Measurements from ENCODE around the gene RTEL1.
"Not testable (repeated sequence)": the region's sequence is repeated elsewhere in the genome, so short reads cannot be mapped to it uniquely, and the experiment has no call there.

The RTEL1 gene

DNA sequence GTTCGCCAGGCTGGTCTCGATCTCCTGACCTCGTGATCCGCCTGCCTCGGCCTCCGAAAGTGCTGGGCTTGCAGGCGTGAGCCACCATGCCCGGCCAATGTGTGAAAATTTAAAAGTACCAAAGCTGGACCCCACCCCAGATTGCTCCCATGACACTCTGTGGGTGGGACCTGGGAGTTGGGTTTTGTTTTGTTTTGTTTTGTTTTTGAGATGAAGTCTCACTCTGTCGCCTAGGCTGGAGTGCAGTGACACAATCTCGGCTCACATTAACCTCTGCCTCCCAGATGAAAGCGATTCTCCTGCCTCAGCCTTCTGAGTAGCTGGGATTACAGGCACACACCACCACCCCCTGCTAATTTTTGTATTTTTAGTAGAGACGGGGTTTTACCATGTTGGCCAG lies 13.6 kb downstream of the RTEL1 start:
- not testable (repeated sequence) for FAIRE-seq

DNA sequence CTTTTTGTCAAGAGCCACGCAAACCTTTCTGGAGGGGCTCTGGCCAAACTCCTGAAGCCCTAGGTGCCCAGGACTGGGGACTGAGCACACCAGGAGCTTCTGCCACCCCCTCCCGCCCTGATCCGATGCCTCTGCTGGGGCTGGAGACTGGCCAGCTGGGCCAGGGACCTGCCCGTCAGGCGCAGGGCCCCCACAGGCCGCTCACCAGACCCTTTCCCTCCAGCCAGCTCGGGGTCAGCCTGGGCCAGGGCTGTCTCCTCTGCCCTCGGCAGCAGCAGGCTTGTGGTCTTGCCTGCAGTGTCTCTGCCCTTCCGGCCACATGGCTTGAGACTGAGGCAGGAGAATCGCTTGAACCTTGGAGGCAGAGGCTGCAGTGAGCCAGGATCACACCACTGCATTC lies 14.6 kb downstream of the RTEL1 start:
- no peak for FAIRE-seq

DNA sequence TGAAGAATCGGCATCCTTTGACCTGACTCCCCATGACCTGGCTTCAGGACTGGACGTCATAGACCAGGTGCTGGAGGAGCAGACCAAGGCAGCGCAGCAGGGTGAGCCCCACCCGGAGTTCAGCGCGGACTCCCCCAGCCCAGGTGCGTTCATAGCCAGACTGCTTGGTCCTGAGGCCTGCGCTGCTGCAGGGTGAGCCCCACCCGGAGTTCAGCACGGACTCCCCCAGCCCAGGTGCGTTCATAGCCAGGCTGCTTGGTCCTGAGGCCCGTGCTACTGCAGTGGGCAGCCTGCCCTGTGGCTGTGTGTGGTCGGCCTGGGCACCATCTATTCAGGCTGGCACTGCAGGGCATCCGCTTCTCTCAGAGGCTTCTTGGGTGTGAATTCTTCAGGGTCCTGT lies 15.8 kb downstream of the RTEL1 start:
- no peak for FAIRE-seq

DNA sequence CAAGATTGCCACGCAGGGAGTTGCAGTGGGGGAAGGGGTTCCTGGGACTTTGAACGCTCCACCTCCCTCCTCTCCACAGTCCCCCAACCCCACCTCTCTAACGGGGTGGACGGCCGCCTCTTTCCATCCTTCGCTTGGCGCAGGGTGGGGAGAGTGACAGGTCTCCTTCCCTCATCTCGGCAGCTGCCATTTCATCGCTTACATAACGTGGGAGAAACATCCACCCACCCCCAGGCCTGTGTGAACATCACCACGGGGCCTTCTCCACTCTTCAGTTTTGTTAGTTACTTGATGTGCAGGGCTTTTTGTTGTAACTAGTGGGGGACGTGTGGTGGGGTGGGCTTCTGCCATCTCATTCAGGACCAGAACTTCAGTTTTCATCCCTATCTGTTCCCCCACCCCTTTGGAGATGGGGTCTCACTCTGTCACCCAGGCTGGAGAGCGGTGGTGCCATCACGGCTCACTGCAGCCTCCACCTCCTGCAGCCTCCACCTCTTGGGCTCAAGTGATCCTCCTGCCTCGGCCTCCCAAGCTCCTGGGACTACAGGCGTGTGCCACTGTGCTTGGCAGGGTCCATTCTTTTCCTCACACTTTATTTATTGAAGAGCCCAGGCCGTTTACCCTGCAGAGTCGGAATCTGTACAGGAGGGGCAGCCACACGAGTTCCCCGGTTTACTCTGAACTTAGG lies 17.7 kb downstream of the RTEL1 start:
- no peak for FAIRE-seq

DNA sequence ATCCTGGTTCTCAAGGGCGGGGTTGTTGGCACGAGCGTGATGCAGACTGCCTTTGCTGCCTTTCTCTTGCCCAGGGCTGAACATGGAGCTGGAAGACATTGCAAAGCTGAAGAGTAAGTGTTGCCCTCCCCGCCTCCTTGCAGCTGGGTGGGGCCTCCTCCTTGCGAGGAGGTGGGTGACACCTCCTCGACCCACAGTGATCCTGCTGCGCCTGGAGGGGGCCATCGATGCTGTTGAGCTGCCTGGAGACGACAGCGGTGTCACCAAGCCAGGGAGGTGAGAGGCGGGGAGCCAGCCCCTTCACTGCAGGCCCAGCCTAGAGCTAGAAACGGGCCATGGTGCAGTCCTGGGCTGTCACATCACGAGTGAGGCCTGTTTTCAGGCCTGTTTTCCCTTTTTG lies 20.0 kb downstream of the RTEL1 start:
- no peak for FAIRE-seq

DNA sequence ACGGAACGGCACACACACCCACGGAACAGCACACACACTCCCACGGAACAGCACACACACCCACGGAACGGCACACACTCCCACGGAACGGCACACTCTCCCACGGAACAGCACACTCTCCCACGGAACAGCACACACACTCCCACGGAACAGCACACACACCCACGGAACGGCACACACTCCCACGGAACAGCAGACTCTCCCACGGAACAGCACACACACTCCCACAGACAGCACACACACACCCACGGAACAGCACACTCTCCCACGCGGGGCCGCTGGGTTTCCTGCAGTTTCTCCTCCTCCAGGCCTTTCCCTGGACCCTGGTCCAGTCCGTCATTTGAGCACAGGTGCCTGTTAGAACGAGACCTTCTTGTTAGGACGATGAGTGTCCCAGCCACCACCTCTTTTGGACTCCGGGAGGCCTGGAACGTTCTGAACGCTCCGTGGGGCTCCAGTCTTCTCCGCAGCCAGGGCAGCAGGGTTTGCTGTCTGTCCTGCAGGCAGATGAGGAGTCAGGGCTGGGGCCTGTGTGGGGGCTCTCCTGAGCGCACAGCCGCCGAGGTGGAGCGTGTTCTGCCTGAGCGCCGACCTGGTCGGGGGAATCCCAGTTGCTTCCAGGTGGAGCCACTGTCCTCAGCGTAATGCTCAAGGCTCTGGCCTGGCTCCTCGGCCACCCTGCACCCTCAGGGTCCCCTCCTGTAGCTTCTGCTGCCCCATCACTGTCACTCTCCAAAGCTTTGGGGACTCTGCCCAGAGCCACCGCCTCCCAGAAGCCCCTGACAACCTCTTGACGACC lies 20.8 kb downstream of the RTEL1 start:
- FAIRE-seq, result no peak

DNA sequence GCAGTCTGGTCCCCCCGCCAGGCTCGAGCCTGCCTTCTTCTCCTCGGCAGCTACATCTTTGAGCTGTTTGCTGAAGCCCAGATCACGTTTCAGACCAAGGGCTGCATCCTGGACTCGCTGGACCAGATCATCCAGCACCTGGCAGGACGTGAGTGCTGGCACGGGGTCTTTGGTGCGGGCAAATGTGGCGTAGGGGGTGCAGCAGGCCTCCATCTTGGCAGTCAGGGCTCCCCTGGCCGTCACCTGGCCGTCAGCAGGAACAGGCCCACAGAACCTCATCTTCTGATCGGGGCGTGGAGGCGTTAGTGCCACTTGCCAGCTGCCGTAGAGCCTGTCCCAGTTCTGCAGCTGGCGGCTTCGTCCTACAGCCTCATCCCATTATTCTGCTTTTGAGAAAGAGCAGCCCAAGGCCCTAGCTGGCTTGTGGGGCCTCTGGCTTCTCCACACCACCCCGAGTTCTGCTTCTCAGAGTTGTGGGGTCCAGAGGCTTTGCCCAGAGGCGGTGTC lies 21.7 kb downstream of the RTEL1 start:
- FAIRE-seq, result no peak

DNA sequence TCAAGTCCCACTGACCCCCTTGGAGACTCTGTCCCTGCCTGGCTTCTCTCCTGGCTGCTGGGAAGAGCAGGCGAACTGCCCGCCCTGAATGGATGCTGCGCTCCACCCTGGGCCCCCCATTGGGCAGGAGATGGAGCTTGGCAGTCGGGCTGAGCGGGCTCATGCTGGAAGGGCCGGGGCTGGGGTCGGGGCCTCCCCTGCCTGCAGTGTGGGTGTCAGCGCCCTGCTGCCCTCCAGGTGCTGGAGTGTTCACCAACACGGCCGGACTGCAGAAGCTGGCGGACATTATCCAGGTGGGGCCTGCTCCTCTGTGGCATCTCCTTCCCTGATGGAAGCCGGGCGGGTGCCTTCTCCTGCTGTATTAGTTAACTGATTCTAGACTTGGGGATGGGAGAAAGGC lies 22.3 kb downstream of the RTEL1 start:
- no peak for FAIRE-seq

DNA sequence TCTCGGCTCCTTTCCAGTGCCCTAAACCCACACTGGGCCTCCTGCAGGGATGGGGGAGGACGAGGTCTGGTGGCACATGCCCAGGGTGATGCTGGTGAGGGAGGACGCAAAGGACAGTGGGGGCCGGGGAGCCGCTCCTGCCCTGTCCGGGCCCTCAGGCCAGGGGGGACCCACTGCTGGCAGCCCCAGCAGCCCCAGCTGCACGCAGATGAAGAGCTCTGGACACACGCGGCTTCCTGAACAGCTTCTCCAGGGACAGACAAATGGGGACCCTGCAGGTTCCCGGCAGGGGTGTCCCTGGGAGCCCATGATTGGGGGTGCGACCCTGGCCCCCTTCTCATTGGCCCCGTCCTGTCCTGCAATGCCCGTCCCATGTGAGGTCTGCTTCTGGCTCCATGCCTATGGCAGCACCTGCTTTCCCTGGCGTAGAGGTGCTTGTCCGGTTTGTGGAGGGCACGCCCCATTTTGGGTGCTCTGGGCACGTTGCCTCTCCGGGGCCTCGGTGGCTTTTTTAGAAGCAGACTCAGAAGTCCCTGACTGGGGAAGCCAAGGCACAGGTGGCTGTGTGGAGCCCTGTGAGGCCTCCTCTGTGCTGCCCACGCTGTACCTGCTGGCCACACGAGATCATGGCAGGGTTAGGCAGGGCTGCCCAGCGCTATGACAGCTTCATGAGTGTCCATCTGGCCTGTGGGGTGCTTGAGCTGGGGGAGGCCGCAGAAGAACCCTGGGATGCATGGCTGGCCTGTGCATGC lies 22.9 kb downstream of the RTEL1 start:
- FAIRE-seq, result no peak

DNA sequence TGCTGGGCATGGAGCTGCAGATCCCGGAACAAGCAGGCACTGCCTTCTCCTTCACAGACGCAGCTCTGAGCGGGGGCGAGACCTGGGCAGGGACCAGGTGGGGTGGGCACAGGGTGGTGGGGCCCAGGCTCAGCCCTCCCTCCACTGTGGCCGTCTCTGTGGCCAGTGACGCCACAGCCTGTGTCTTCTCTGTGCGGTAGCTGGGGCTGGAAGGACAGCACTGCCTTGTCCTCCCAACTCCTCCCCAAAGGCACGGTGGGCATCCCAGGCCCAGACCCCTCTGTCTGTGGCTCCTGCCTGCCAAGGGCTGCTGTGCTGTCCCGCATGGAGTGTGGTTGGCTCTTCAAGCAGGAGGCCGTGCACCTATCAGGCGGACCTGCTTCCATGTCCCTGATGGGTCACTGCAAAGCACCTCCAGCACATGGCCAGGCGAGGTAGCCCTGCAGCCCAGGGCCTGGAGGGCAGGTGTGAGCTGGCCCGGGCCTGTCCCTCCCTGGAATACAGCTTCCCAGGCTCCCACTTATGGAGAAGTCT lies 23.6 kb downstream of the RTEL1 start:
- FAIRE-seq, result no peak

DNA sequence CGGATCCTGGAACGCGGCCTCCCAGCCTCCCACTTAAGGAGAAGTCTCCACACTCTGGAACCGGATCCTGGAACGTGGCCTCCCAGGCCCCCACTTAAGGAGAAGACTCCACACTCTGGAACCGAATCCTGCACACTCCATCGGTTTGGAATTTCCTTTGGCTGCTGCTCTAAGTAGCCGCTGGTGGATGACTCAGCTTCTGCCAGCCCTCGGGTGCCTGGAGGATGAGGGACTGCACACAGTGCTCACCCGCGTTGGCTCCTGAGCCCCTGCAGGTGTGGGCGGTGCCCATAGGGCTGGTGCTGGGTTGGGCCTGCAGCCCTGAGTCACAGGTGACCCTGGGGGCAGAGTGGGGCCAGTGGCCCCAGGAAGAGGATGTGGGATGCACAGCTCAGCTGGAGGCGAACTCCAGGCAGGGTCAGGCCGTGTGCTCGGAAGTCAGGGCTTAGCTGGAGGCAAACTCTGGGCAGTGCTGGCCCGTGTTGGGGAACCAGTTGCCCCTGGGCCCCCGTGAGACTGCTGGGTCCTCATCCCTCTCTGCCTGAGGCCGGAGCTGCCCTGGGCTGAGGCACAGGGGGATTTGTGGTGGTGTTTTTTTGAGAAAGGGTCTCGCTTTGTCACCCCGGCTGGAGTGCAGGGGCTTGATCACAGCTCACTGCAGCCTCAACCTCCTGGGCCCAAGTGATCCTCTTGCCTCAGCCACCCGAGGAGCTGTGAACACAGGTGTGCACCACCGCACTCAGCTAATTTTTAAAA lies 24.4 kb downstream of the RTEL1 start:
- FAIRE-seq, result no peak

DNA sequence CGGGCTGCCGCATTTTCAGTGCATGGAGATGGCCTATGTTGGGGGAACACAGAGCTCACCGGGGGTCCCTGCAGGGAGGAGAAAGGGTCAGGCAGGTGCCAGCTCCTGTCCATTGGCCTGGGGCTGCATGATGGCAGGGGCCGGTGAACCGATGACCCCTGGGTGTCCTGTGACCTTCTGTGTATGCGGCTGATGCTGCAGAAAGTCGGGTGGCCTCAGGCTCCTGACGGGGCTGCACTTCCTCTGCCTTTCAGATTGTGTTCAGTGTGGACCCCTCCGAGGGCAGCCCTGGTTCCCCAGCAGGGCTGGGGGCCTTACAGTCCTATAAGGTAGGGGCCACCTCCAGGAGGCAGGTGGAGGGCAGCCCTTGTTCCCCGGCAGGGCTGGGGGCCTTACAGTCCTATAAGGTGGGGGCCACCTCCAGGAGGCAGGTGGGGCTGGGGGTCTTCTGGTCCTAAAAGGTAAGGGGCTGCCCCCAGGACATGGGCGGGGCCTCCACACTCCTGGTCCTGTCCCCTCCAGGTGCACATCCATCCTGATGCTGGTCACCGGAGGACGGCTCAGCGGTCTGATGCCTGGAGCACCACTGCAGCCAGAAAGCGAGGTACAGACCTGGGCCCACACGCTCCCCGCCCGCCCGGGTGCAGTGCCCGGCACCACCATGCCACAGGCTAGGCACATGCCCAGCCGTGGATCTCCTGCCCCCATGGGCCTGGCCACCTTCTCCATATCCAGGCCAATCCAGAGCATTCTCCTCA lies 27.3 kb downstream of the RTEL1 start:
- FAIRE-seq, result no peak

DNA sequence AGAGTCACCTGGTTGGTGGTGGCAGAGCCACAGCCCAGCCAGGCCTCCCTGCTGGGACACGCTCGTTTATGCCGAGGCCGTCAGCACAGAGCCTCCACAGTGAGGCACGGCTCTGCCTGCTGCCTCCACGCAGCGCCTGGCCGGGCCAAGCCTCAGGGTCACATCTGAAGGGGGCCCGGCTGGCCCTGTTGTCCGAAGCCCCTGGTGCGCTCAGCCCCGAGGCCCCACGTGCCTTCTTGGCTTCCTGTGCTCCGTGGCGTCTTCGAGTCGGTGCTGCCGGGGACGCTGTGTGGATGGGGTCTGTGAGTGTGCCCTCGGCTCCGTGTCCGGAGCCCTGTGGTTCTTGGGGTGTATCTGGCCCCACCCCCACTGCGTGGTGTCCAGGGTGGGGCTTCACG lies 28.0 kb downstream of the RTEL1 start:
- FAIRE-seq, result no peak

DNA sequence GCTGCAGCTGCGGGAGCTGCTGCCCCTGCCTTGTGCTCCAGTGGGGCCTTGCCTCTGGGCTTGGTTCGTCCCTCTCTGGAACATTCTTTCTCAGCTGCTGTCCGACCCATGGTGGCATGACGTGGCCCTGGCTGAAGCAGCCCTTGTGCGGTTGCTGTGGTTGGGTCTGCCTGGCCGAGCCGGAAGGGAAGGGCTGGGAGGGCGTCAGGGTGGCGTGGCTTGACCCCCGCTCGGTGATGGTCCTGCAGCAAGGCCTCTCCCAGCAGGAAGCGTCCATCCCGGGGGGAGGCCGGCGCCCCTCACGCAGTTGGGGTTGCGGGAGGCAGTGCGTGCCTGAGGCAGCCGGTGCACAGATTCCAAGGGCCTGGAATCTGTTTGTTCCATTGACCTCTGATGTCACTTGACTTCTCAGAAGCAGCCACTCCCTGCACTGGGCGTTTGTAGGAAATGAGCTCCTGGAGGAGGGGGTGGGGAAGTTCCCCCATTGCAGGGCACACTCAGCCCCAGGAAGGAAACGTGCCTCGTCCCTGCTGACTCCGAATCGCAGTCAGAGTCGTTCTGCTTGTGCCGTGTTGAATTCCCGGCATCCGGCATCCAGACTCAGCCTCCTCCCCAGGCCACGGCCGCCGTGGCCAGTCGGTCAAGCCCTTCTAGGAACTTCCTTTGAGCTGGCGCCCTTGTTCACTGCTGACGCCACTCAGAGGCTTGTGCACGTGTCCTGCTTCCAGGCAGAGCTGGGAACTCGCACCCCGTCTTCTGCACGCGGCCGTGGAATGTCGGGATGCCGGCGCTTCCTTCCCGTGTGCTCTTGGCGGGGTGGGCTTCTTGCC lies 28.6 kb downstream of the RTEL1 start:
- FAIRE-seq, result no peak

DNA sequence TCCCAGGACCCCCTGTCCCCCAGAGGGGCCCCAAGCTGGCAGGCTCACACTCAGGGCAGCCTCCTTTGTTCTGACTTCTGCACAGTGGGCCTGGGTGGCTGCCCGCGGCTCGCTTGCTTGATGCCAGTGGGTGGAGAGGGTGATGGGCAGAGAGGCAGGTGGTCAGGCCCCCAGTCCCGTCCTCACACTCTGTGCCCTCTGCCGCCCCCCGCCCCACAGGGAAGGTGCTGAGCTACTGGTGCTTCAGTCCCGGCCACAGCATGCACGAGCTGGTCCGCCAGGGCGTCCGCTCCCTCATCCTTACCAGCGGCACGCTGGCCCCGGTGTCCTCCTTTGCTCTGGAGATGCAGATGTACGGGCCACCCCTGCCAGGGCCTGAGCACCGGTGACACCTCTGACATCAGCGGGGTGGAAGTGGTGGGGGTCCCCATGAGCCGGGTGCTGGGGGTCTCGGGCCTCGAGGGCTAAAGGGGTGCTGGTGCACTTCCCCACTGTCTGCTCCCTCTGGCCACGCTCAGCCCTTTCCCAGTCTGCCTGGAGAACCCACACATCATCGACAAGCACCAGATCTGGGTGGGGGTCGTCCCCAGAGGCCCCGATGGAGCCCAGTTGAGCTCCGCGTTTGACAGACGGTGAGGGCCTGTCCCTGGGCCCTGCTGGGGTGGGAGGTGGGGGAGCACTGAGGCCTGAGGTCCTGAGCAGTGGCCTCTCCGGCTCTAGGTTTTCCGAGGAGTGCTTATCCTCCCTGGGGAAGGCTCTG lies 29.5 kb downstream of the RTEL1 start:
- no peak for FAIRE-seq

DNA sequence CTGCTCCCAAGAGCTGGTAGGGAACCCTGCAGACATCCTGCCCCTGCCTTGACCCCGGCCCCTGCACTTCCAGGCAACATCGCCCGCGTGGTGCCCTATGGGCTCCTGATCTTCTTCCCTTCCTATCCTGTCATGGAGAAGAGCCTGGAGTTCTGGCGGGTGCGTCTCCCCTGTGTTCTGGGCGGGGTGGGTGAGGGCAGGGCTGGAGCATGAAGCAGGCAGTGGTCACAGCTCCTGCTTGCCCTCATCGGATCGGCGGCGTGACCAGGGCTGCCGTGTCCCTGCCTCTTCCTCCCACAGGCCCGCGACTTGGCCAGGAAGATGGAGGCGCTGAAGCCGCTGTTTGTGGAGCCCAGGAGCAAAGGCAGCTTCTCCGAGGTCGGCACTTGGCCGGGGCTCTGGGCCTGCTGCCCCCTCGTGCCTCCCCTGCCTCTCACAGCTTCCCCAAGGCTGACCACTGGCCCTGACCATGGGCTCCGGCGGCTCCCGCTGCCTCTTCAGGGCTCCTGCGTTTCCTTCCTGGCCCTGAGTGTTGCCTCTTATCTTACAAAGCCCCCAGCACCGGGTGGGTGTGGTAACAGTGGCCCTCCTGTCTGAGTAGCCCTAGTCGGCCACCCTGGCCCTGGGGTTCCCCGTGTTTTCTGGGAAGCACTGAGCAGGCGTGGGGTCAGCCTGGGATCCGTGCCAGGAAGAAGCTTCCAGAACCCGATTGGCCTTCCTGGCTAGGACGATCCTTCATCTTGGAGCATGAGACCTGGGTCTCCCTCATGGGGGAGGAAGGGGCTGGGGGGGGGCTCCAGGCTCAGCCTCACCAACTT lies 30.3 kb downstream of the RTEL1 start:
- no peak for FAIRE-seq

DNA sequence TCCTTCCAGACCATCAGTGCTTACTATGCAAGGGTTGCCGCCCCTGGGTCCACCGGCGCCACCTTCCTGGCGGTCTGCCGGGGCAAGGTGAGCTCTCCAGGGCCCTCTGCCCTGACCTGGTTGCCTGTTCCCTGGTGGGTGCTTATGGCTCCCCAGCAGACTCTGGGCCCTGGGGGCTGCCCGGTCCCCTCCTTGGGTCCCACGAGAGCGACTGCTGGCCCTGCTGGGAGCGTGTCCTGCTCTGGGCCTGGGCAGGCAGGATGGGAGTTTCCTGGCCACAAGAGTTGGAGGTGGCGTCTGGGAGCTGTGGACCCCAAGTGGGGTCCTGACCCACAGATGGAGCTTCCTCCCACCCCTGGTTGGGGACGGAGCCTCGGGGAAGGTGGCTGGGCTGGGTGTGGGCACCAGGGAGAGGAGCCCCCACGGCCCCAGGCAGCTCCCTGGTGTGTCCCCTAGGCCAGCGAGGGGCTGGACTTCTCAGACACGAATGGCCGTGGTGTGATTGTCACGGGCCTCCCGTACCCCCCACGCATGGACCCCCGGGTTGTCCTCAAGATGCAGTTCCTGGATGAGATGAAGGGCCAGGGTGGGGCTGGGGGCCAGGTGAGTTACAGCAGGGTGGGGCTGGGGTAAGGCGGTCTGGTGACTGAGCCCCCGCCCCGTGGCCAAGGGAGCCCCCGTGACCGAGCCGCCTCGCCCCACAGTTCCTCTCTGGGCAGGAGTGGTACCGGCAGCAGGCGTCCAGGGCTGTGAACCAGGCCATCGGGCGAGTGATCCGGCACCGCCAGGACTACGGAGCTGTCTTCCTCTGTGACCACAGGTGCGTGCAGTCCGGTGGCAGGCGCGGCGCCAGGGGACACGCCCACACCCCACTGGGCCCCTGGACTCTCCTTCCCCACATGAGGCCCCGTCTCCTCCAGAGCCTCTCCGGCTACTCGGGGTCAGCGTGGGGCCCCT lies 31.2 kb downstream of the RTEL1 start:
- FAIRE-seq, result no peak

Data from TTC549 (cell line).